ENCODE measurements around the gene VPS13A.

The VPS13A gene

GRCh38 chr9:77450085-77450475, 272.7 kb downstream of the VPS13A start:
- TF ChIP-seq, protein P1, sequence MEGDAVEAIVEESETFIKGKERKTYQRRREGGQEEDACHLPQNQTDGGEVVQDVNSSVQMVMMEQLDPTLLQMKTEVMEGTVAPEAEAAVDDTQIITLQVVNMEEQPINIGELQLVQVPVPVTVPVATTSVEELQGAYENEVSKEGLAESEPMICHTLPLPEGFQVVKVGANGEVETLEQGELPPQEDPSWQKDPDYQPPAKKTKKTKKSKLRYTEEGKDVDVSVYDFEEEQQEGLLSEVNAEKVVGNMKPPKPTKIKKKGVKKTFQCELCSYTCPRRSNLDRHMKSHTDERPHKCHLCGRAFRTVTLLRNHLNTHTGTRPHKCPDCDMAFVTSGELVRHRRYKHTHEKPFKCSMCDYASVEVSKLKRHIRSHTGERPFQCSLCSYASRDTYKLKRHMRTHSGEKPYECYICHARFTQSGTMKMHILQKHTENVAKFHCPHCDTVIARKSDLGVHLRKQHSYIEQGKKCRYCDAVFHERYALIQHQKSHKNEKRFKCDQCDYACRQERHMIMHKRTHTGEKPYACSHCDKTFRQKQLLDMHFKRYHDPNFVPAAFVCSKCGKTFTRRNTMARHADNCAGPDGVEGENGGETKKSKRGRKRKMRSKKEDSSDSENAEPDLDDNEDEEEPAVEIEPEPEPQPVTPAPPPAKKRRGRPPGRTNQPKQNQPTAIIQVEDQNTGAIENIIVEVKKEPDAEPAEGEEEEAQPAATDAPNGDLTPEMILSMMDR (conservative IDR thresholded peaks at IDR 0.05; ENCODE audit: low read depth): no peak
- DNase-seq (ENCODE audit: low spot score): no peak
- peak overlapping the region; percentile 56 for H3K27ac ChIP-seq
- CTCF ChIA-PET: interaction anchor here (0.9 to 2.2 kb wide), 3 partner anchors 9 to 711 kb away, joined by 3 to 10 read pairs (median 6); no protein-coding TSS in a partner anchor
- POLR2A ChIA-PET (ENCODE audit: low non-redundant PET): no interaction called here

DNA sequence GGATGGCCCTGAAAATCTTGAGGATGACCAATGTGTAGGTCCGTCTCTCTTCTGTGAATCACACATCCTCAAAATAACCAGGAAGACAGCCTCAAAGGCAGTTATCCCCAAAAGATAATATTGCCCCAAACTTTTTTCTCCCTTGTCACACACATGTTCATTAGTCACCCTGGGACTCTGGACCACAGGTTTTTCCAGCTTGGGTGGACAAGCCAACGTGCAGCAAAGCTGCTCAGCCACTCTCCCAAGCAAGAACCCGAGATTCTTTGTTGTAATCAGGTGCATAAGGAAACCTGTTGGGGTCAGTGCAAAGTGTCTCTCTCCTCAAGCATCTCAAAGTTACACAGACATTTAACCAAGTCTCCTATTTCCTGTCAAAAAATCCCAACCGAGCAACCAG, 274.2 kb downstream of the VPS13A start:
- CTCF ChIA-PET: interaction anchor here (2.2 kb wide), 1 partner anchor 17 kb away, joined by 10 read pairs; no protein-coding TSS in a partner anchor
- POLR2A ChIA-PET (ENCODE audit: low non-redundant PET): no interaction called here

DNA sequence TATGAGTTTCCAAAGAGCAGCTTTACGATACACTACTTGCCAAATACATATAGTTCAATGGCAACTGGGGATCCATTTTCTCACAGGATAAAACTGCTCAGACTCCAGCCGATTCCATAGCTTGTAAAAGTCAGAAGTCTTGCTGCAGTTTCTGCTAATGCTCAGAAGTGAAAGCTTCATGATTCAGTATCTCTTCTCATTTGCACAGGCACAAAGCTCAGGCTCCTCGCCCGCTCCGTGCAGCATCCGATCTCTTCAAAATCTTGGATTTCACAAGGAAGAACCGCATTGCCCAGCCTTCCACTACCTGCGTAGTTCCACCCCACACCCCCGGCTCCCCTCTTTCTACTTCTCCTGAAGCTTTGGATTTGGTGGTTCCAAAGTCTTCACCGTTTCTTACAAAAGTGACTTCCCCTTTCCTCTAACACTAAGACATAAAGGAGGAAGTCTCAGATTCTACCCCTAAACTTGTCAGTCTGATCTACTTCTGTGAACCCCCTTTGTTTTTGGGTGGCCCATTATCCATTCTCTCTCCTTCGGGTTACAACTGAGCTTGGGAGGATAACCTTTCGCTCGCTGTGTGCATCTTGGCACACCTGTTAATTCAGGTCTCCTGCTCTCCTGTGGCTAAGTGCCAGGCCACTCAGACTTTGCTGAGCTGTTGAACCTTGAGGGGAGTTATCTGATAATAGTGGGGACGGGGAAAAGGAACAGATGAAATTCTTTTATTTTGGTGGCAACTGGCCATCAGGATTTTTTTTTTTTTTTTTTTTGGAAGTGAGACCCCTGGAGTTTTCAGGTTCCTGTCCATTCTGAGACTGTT, 276.7 kb downstream of the VPS13A start:
- no peak for DNase-seq (ENCODE audit: low spot score)
- TF ChIP-seq, protein P1 (conservative IDR thresholded peaks at IDR 0.05; ENCODE audit: low read depth): no peak
- ChIA-PET CTCF (interaction anchor here (0.6 to 5.5 kb wide), 3 partner anchors 20 to 1782 kb away, joined by 3 to 38 read pairs (median 3); no protein-coding TSS in a partner anchor), POLR2A (ENCODE audit: low non-redundant PET) (no interaction called here)
- H3K27ac ChIP-seq: no peak overlapping the region

More for the DNA sequence above, 274.2 kb downstream of the VPS13A start:
- TF ChIP-seq, protein P1 (conservative IDR thresholded peaks at IDR 0.05; ENCODE audit: low read depth): no peak
- no peak overlapping the region for H3K27ac ChIP-seq
- no peak for DNase-seq (ENCODE audit: low spot score)

- POLR2A ChIA-PET (ENCODE audit: low non-redundant PET): no interaction called here
- CTCF ChIA-PET: interaction anchor here (0.6 to 5.5 kb wide), 2 partner anchors 20 to 1781 kb away, joined by 3 to 38 read pairs; no protein-coding TSS in a partner anchor
- TF ChIP-seq, protein P1 (conservative IDR thresholded peaks at IDR 0.05; ENCODE audit: low read depth): no peak
- H3K27ac ChIP-seq: no peak overlapping the region
- no peak for DNase-seq (ENCODE audit: low spot score)
Measured at GRCh38 chr9:77454663-77455062, 277.3 kb downstream of the VPS13A start.

GRCh38 chr9:77455312-77455927, 278.1 kb downstream of the VPS13A start:
- H3K27ac ChIP-seq: no peak overlapping the region
- POLR2A ChIA-PET (ENCODE audit: low non-redundant PET): no interaction called here
- TF ChIP-seq, protein P1 (conservative IDR thresholded peaks at IDR 0.05; ENCODE audit: low read depth): peak; percentile 29
- CTCF ChIA-PET: interaction anchor here (1.9 to 5.5 kb wide), 2 partner anchors 21 kb away, joined by 8 to 38 read pairs; no protein-coding TSS in a partner anchor
- DNase-seq (ENCODE audit: low spot score): peak; percentile 23

DNA sequence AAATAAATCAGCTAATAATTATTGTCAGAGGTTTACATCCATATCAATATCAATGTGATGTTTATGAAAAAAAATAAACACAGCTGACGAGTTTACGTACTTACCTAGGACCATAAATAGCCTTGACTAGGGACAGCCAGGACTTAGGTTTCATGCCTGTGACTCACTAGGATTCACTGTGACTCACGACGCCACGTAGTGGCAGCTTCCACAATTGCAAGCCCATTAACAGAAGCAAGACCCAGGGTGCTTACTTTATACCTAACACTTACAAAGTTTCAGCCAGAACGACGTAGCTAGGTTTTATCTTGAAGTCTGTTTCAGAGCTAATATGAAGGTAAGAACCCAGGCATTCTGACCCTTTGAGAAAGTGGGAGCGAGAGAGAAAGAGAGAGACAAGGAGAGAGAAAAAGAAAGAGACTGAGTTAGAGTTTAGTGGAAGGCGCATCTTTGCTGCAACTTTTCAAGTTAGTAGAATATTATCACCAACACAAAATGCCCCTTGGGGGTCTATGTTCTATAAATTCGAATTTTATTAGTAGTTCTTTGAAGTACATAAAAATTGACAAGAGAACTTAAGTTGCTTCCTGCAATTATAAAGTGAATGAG, 279.6 kb downstream of the VPS13A start:
- POLR2A ChIA-PET (ENCODE audit: low non-redundant PET): no interaction called here
- H3K27ac ChIP-seq: no peak overlapping the region
- TF ChIP-seq, protein P1 (conservative IDR thresholded peaks at IDR 0.05; ENCODE audit: low read depth): peak; percentile 91
- DNase-seq (ENCODE audit: low spot score): peak; percentile 91
- CTCF ChIA-PET: interaction anchor here (0.6 to 5.5 kb wide), 44 partner anchors 11 to 757 kb away, joined by 3 to 38 read pairs (median 4); partner anchors contain the start of gene GNA14

Measured in RWPE1 (cell line).